Measurements from ENCODE around the gene SMARCD1.
A peak's percentile ranks its signal among the peaks of the same experiment; 100 is the strongest.

The SMARCD1 gene

GRCh38 chr12:50105913-50106450 is 20.8 kb downstream of the SMARCD1 start:
- no peak for DNase-seq

GRCh38 chr12:50106907-50107306 is 21.8 kb downstream of the SMARCD1 start:
- DNase-seq, result no peak

GRCh38 chr12:50107416-50108268 is 22.5 kb downstream of the SMARCD1 start:
- DNase-seq, result peak; percentile 36

- DNase-seq, result no peak
Observed at GRCh38 chr12:50109319-50109718, 24.2 kb downstream of the SMARCD1 start.

GRCh38 chr12:50110127-50110761 is 25.1 kb downstream of the SMARCD1 start:
- no peak for DNase-seq

- peak; percentile 39 for DNase-seq
Observed at GRCh38 chr12:50110762-50111351, 25.7 kb downstream of the SMARCD1 start.

GRCh38 chr12:50111395-50111692 is 26.2 kb downstream of the SMARCD1 start:
- peak; percentile 64 for DNase-seq

GRCh38 chr12:50111693-50112455 is 26.7 kb downstream of the SMARCD1 start, which contains the start of gene COX14:
Gene COX14 (plus strand): TSS chr12:50112236. CDS start chr12:50120044, 7,808 bp downstream.
- DNase-seq, result peak; percentile 98

- peak; percentile 40 for DNase-seq
Observed at GRCh38 chr12:50112456-50113218, 27.5 kb downstream of the SMARCD1 start.

GRCh38 chr12:50117057-50117622 is 32.0 kb downstream of the SMARCD1 start:
- DNase-seq, result peak; percentile 15

GRCh38 chr12:50119387-50119786 is 34.2 kb downstream of the SMARCD1 start:
- no peak for DNase-seq

GRCh38 chr12:50120521-50120920 is 35.4 kb downstream of the SMARCD1 start:
- DNase-seq, result no peak

GRCh38 chr12:50120953-50121352 is 35.8 kb downstream of the SMARCD1 start:
- no peak for DNase-seq

GRCh38 chr12:50121641-50122040 is 36.5 kb downstream of the SMARCD1 start:
- DNase-seq, result no peak

- DNase-seq, result no peak
Observed at GRCh38 chr12:50123203-50123602, 38.1 kb downstream of the SMARCD1 start.

GRCh38 chr12:50127546-50127945 is 42.4 kb downstream of the SMARCD1 start:
- peak; percentile 12 for DNase-seq

- no peak for DNase-seq
Observed at GRCh38 chr12:50129290-50129689, 44.1 kb downstream of the SMARCD1 start.

- DNase-seq, result peak; percentile 33
Observed at GRCh38 chr12:50132505-50133135, 47.5 kb downstream of the SMARCD1 start.

GRCh38 chr12:50142993-50143392 is 57.9 kb downstream of the SMARCD1 start:
- DNase-seq, result no peak

GRCh38 chr12:50145439-50145838 is 60.3 kb downstream of the SMARCD1 start:
- no peak for DNase-seq

- DNase-seq, result no peak
Observed at GRCh38 chr12:50147281-50147680, 62.1 kb downstream of the SMARCD1 start.

Data from DMS79 treated with DMSO at 0.1 percent for 48 hours (cell line).